Hepatic stellate cell (primary cell): ENCODE results near the gene RHOF.
A peak's percentile ranks its signal among the peaks of the same experiment; 100 is the strongest.
"Not testable (repeated sequence)": the region's sequence is repeated elsewhere in the genome, so short reads cannot be mapped to it uniquely, and the experiment has no call there.

ENCODE experiments used
- DNase-seq: peaks from one replicate; pipeline ENCODE4 v3.0.0; 2011; ENCODE audit warnings: low spot score

The RHOF gene

GRCh38 chr12:121792607-121793439, 665 bp downstream of the RHOF start:
- no peak for DNase-seq

DNA sequence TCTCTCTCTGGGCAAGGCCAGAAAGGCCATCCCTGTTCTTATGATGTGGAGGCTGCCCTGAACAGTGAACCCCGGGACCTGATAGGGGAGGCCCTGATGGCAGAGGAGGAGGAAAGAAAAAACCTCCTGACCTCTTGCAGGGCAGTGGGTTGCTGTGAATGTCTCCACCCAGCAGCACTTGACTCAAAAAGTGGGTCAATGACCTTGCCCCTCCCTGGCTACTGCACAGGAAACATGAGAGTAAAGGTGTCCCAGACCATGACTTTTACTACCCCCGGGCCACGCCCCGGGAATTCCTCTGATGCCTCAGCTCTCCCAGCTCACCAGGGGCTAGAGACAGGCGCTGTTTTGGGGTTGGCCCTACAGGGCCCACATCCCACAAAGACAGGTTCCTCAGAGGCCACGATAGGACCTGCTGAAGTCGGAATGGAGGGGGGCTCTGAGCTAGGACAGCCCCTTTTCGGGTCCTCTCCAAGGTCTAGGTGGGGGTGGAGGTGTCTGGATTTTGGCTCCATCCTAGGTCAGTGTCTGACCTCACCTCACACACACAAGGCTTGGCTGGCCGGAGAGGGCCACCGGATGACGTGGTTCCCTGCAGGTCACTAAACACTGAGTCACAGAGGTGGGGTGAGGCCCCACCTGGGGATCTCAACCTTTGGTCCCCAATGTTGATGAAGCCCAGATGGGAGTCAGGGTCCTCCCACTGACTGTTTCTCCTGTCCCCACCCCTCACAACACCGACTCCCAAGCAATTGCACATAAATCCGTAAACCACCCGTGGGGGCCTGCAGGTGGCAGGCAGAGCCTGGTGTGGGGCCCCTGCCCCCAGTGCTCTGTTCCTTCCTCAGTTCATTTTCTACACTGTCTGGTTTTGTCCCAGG, 1.6 kb downstream of the RHOF start:
- DNase-seq, result no peak

DNA sequence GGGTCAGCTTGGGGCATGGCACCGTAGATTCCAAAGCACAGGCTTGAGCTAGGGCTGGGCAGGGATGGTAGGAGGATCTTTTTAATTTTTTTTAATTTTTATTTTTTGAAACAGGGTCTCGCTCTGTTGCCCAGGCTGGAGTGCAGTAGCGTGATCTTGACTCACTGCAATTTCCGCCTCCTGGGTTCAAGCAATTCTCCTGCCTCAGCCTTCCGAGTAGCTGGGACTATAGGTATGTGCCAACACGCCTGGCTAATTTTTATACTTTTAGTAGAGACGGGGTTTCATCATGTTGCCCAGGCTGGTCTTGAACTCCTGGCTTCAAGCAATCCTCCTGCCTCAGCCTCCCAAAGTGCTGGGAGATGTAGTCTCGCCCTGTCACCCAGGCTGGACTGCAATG, 2.7 kb downstream of the RHOF start:
- not testable (repeated sequence) for DNase-seq

DNA sequence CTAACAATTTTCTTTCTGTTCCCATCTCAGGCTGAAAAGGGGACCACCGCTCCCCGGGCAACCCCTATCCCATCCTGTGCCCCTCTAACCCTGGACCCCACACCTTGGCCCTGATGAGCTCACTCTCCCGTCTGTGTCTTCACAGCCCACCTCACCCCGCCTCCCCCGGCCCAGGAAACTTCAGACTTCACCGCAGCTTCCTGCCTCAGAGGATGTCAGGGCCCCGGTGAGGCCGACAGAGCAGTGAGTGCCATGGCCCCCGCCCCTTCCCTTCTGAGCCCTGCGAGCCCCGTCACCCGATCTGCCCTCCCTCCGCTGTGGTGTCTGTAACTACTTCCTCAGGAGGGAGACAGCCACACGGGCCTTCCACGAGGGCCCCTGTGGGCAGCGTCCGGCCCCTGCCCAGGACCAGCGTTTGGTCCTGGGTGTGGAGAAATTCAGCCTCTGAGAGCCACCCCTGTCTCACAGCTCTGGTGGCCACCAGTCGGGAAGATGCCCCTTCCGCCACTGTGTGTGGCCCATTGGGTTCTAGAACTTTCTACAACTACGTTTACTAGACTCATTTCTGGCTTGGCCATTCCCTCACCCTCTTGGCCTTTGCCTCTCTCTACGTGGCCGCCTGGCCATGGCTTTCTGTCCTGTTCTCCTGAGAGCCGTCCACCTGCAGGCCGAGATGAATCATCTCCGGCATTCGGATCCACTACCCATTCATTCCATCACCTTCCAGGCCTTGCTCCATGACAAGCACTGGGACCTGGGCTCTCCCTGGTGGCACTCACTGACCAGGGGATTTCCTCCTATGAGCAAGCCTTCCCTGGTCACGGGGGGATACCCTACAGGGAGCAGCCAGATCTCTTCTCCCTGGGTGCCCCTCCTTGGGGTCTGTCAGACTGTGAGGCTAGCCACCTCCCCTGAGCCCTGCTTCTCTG, 3.4 kb downstream of the RHOF start:
- no peak for DNase-seq

- no peak for DNase-seq
Measured at GRCh38 chr12:121789233-121789781, 4.2 kb downstream of the RHOF start.

- no peak for DNase-seq
Measured at GRCh38 chr12:121788176-121788818, 5.2 kb downstream of the RHOF start.

- DNase-seq, result no peak
Measured at GRCh38 chr12:121787063-121788025, 6.1 kb downstream of the RHOF start.

DNA sequence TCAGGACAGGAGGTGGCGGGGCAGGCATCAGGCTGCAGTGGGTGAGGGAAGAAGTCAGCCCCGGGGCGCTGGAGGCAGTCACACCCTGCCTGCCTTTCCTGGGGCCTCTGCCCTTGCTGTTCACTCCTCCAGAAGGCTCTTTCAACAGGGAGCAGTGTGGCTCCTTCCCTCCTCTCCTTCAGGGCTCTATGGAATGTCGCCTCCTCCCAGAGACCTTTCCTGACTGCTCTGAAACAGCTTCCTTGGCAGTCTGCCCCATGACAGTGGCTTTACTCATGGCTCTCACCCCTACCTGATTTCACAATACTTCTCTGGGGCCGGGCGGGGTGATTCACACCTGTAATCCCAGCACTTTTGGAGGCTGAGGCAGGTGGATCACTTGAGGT, 7.1 kb downstream of the RHOF start:
- DNase-seq, result peak; percentile 72

- no peak for DNase-seq
Measured at GRCh38 chr12:121784460-121784859, 9.0 kb downstream of the RHOF start.

GRCh38 chr12:121783766-121784165, 9.7 kb downstream of the RHOF start:
- DNase-seq, result no peak

DNA sequence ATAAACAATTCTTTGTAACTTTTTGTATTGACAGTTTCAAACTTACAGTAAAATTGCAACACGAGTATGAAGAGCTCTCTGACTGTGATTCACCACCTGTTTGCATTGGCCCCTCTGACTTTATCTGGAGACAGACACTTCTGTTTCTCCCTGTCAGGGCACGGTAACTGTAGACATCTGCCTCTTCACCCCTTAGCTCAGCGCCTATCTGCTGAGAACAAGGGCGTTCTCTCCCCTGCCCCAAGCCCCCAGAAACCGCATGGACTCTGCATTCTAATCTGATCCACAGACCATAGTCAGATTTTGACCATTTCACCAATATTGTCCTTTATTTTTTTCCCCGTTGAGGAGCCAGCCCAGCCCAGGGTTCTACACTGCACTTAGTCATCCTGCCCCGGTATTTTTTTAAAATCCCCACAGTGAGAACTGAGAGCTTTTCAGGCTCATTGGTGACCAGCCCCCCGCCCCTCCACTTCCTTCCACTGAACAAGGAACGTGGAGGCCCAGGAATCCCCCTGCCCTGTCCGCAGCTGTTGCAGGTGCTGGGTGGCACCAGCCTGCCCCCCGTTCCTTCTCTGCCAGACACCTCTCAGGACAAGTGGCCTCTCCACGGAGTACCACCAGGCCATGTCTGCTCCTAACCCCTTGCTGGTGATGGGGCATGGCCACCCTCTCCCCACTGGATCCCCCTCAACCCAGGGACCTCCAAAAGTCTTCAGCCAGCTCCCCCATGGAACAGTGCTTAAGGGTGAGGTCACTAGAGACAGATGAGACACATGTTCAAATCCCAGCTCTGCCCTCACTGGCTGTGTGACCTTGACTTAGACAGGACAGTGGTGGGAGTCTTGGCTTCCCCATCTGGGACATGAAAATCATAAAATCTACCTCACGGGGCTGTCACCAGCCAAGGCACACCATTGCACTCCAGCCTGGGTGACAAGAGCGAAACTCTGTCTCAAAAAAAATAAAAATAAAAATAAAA, 11.2 kb downstream of the RHOF start:
- no peak for DNase-seq

GRCh38 chr12:121781484-121781997, 11.9 kb downstream of the RHOF start:
- no peak for DNase-seq

DNA sequence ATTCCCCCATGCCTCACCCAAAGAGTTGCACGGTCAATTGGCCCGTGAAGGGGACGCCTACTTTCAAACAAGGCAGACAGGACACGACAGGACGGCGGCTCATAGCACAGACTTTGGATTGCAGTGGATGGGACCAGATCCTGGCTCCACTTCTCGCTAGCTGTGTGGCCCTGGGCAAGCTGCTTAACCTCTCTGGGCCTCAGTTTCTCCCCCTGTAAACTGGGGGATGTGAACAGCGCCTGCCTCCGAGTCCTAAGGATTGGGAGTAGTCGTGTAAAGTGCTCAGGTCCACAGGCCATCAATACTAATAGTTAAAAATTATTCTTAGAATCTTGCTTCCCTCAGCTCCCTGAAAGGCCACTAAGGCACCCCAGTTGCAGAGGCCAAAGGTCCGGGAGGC, 13.1 kb downstream of the RHOF start:
- DNase-seq, result no peak

- DNase-seq, result no peak
Measured at GRCh38 chr12:121779422-121779895, 14.0 kb downstream of the RHOF start.

- no peak for DNase-seq
Measured at GRCh38 chr12:121778567-121779421, 14.7 kb downstream of the RHOF start.

GRCh38 chr12:121776190-121777098, 17.0 kb downstream of the RHOF start:
- DNase-seq, result peak; percentile 86
